ENCODE data around the gene WDR81.

Gene WDR81

DNA sequence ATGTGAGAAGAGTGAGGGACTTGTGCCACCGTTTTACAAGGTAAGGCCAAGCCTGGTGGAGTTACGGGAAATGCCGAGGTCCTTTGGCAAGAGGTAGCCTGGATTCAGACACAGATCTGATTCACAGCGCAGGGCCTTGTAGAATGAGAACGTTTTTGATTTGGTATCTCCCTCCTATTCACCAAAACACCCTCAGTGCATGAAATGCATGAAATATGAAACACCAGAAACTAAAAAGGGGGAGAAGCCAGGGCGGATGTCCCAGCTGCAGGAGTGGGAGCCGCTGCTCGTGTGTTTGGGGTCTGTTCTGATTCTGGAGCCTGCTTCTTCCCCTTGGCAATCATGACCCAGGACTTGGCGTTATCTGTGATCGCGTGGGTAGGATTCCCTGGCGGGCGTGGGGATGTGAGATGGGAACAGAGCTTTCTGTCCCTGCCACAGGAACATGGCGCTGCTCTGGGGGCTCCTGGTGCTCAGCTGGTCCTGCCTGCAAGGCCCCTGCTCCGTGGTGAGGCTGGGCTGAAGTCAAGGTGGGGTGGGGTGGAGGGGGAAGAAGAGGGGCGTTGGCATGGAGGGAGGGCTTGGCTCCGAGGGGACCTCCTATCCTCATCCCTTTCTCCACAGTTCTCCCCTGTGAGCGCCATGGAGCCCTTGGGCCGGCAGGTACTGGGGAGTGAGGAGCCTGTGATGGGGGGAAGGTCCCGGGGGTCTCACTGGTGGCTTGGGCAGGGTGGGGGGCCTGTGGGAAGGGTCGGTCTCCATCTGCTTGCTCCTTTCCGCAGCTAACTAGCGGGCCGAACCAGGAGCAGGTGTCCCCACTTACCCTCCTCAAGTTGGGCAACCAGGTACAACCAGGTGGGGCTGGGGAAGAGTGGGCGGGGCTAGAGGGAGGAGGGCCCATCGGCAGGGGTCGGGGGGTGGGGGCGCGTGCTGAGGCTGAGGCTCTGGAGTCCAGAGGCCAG lies 20.3 kb downstream of the WDR81 start:
- Histone ChIP-seq H3K36me3 (no peaks in the 10 kb centered on the region), H3K9me3 (ENCODE audit: severe bottlenecking) (no peaks in the 10 kb centered on the region), H3K4me3 (ENCODE audit: low read depth, low read length) (no peak overlapping the region), H3K27me3 (ENCODE audit: insufficient read depth, low read depth, severe bottlenecking) (no peaks in the 10 kb centered on the region), H3K27ac (no peak overlapping the region)
- DNase-seq, result no peak
- TF ChIP-seq, protein P1, sequence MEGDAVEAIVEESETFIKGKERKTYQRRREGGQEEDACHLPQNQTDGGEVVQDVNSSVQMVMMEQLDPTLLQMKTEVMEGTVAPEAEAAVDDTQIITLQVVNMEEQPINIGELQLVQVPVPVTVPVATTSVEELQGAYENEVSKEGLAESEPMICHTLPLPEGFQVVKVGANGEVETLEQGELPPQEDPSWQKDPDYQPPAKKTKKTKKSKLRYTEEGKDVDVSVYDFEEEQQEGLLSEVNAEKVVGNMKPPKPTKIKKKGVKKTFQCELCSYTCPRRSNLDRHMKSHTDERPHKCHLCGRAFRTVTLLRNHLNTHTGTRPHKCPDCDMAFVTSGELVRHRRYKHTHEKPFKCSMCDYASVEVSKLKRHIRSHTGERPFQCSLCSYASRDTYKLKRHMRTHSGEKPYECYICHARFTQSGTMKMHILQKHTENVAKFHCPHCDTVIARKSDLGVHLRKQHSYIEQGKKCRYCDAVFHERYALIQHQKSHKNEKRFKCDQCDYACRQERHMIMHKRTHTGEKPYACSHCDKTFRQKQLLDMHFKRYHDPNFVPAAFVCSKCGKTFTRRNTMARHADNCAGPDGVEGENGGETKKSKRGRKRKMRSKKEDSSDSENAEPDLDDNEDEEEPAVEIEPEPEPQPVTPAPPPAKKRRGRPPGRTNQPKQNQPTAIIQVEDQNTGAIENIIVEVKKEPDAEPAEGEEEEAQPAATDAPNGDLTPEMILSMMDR (IDR thresholded peaks at IDR 0.05; ENCODE audit: low read depth, low read length), result no peak

GRCh38 chr17:1745513-1746020 lies 21.1 kb downstream of the WDR81 start:
- DNase-seq, result no peak
- no peaks in the 10 kb centered on the region for H3K36me3 ChIP-seq
- H3K27ac ChIP-seq, result no peak overlapping the region
- no peaks in the 10 kb centered on the region for H3K9me3 ChIP-seq (ENCODE audit: severe bottlenecking)
- TF ChIP-seq, protein P1 (IDR thresholded peaks at IDR 0.05; ENCODE audit: low read depth, low read length), result no peak
- no peaks in the 10 kb centered on the region for H3K27me3 ChIP-seq (ENCODE audit: insufficient read depth, low read depth, severe bottlenecking)
- H3K4me3 ChIP-seq (ENCODE audit: low read depth, low read length), result no peak overlapping the region

DNA sequence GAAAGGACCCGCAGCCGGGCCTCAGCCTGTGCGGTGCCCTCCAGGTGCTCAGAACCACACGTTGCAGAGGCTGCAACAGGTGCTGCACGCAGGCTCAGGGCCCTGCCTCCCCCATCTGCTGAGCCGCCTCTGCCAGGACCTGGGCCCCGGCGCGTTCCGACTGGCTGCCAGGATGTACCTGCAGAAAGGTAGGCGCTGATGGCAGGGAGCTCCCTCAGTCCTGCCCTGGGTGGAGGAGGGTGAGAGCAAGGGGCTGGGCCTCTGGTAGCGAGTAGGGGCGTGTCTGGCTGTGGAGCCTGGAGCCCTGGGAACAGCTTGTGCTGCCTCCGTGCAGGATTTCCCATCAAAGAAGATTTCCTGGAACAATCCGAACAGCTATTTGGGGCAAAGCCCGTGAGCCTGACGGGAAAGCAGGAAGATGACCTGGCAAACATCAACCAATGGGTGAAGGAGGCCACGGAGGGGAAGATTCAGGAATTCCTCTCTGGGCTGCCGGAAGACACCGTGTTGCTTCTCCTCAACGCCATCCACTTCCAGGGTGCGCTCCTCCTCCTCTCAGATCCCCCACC lies 22.6 kb downstream of the WDR81 start:
- H3K4me3 ChIP-seq (ENCODE audit: low read depth, low read length), result no peak overlapping the region
- no peaks in the 10 kb centered on the region for H3K36me3 ChIP-seq
- TF ChIP-seq, protein P1 (IDR thresholded peaks at IDR 0.05; ENCODE audit: low read depth, low read length), result no peak
- H3K27ac ChIP-seq, result peak overlapping the region; percentile 53
- no peaks in the 10 kb centered on the region for H3K27me3 ChIP-seq (ENCODE audit: insufficient read depth, low read depth, severe bottlenecking)
- H3K9me3 ChIP-seq (ENCODE audit: severe bottlenecking), result no peaks in the 10 kb centered on the region
- peak; percentile 79 for DNase-seq

GRCh38 chr17:1750628-1751027 lies 26.1 kb downstream of the WDR81 start:
- Histone ChIP-seq H3K9me3 (ENCODE audit: severe bottlenecking) (no peaks in the 10 kb centered on the region), H3K36me3 (no peaks in the 10 kb centered on the region), H3K4me3 (ENCODE audit: low read depth, low read length) (no peak overlapping the region), H3K27me3 (ENCODE audit: insufficient read depth, low read depth, severe bottlenecking) (no peaks in the 10 kb centered on the region), H3K27ac (no peak overlapping the region)
- DNase-seq, result no peak
- TF ChIP-seq, protein P1 (IDR thresholded peaks at IDR 0.05; ENCODE audit: low read depth, low read length), result no peak

DNA sequence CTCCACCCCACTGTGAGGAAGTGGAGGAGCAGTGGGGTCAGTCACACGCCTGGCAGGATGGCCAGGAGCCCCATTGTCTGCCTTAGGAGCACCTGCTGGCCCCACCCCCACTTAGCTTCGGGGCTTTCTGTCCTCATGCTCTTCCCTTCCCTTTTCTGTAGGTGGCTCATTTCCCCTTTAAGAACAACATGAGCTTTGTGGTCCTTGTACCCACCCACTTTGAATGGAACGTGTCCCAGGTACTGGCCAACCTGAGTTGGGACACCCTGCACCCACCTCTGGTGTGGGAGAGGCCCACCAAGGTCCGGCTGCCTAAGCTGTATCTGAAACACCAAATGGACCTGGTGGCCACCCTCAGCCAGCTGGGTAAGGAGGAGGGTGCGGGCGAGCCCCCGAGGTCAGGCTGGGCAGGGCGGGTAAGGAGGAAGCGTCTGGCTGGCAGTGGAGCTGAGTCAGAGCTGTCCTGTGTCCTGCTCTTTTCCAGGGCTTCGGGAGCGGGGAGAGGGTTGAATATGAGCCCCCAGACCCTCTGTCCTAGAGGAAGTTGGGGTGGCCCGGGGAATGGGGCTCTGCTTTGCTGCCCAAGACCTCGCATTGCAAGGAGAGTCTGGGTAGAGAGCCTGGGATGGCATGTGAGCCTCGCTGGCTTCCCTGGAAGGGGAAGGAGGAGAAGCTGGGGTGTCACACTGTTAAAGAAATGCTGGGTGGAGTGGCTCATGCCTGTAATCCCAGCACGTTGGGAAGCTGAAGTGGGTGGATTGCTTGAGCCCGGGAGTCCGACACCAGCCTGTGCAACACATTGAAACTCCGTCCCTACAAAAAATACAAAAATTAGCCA lies 28.1 kb downstream of the WDR81 start:
- no peak overlapping the region for H3K27ac ChIP-seq
- TF ChIP-seq, protein P1 (IDR thresholded peaks at IDR 0.05; ENCODE audit: low read depth, low read length), result no peak
- H3K4me3 ChIP-seq (ENCODE audit: low read depth, low read length), result no peak overlapping the region
- DNase-seq, result no peak
- H3K36me3 ChIP-seq, result no peaks in the 10 kb centered on the region
- H3K9me3 ChIP-seq (ENCODE audit: severe bottlenecking), result no peaks in the 10 kb centered on the region
- H3K27me3 ChIP-seq (ENCODE audit: insufficient read depth, low read depth, severe bottlenecking), result no peaks in the 10 kb centered on the region

Measured in WERI-Rb-1 (cell line).